Activated naive CD8-positive, alpha-beta T cell treated with anti-CD3 and anti-CD28 coated beads, Interleukin-2, amount 50 U/mL, for 24 hours (primary cell): ENCODE measurements around the gene NXF1.
"Not testable (repeated sequence)": the region's sequence is repeated elsewhere in the genome, so short reads cannot be mapped to it uniquely, and the experiment has no call there.

Source experiments
- ATAC-seq: fragments of 150-1000 bp; cut with Tn5 transposase; one replicate; pipeline ENCODE4 v1.10.0; 2021
- DNase-seq: peaks from one replicate; pipeline ENCODE4 v3.0.0; 2021
- H3K27ac Mint-ChIP-seq: one replicate; pipeline ENCODE4 v1.8.0; 2021; ENCODE audit warnings: mild to moderate bottlenecking, mixed read lengths
- H3K27me3 Mint-ChIP-seq: one replicate; pipeline ENCODE4 v1.8.0; 2021; ENCODE audit warnings: mixed read lengths
- H3K36me3 Mint-ChIP-seq: one replicate; pipeline ENCODE4 v1.8.0; 2021; ENCODE audit warnings: low read depth, mixed read lengths
- H3K4me1 Mint-ChIP-seq: one replicate; pipeline ENCODE4 v1.8.0; 2021; ENCODE audit warnings: mixed read lengths
- H3K4me3 Mint-ChIP-seq: one replicate; pipeline ENCODE4 v1.8.0; 2021; ENCODE audit warnings: mild to moderate bottlenecking, moderate library complexity, mixed read lengths
- H3K9me3 Mint-ChIP-seq: one replicate; pipeline ENCODE4 v1.8.0; 2021; ENCODE audit warnings: mixed read lengths

The NXF1 gene

GRCh38 chr11:62752177-62752785 is 53.0 kb downstream of the NXF1 start:
- H3K36me3 Mint-ChIP-seq = peaks cover 8% of the 10 kb centered on the region
- ATAC-seq (no peak), DNase-seq (no peak)
- no peak overlapping the region for H3K4me3 Mint-ChIP-seq
- H3K9me3 Mint-ChIP-seq = no peaks in the 10 kb centered on the region
- H3K27me3 Mint-ChIP-seq = peaks cover 2% of the 10 kb centered on the region
- peaks cover 27% of the 10 kb centered on the region for H3K4me1 Mint-ChIP-seq
- no peak overlapping the region for H3K27ac Mint-ChIP-seq

GRCh38 chr11:62749931-62750330 is 55.3 kb downstream of the NXF1 start:
- H3K36me3 Mint-ChIP-seq, H3K27me3 Mint-ChIP-seq, H3K4me3 Mint-ChIP-seq, H3K27ac Mint-ChIP-seq, DNase-seq, H3K9me3 Mint-ChIP-seq, ATAC-seq: not testable (repeated sequence)
- H3K4me1 Mint-ChIP-seq = peaks cover 27% of the 10 kb centered on the region

GRCh38 chr11:62747475-62748160 is 57.6 kb downstream of the NXF1 start:
- DNase-seq (no peak), ATAC-seq (no peak)
- Mint-ChIP-seq H3K36me3 (peaks cover 4% of the 10 kb centered on the region), H3K4me3 (no peak overlapping the region), H3K4me1 (peaks cover 11% of the 10 kb centered on the region), H3K27ac (no peak overlapping the region), H3K27me3 (no peaks in the 10 kb centered on the region), H3K9me3 (no peaks in the 10 kb centered on the region)
